Karpas-422 (cell line): Measurements from ENCODE around the gene TLN1. TPM values are rescaled to one million over a fixed set of nuclear protein-coding genes. Genes with fewer than 3 reads are reported as not detected.

Source experiments
- DNase-seq: peaks from one replicate; pipeline ENCODE4 v3.0.0-alpha.2; 2015
- H2AFZ ChIP-seq: fragments of 200-600 bp; sonication (generic); 2 replicates; pipeline ENCODE4 v1.6.1; 2014; ENCODE audit warnings: antibody characterized with exemption, low read length, mixed read lengths
- H3K27ac ChIP-seq: fragments of 200-600 bp; sonication (generic); 2 replicates; pipeline ENCODE4 v1.5.1; 2014; ENCODE audit warnings: mild to moderate bottlenecking, low read length, moderate library complexity
- H3K27me3 ChIP-seq: fragments of 200-600 bp; sonication (generic); 2 replicates; pipeline ENCODE4 v1.6.1; 2014; ENCODE audit warnings: low read length, mixed read lengths
- H3K36me3 ChIP-seq: fragments of 200-600 bp; sonication (generic); 2 replicates; pipeline ENCODE4 v1.6.1; 2014; ENCODE audit warnings: low read length, mixed read lengths; ENCODE audit not compliant: insufficient read depth
- H3K4me1 ChIP-seq: fragments of 200-600 bp; sonication (generic); 2 replicates; pipeline ENCODE4 v1.6.1; 2014; ENCODE audit warnings: mild to moderate bottlenecking, low read length, mixed read lengths
- H3K4me2 ChIP-seq: fragments of 200-600 bp; sonication (generic); 2 replicates; pipeline ENCODE4 v1.6.1; 2014; ENCODE audit warnings: low read length, low read depth, mild to moderate bottlenecking; ENCODE audit not compliant: poor library complexity, severe bottlenecking
- H3K4me3 ChIP-seq: fragments of 200-600 bp; sonication (generic); 2 replicates; pipeline ENCODE4 v1.5.1; 2014; ENCODE audit warnings: mild to moderate bottlenecking, antibody characterized with exemption, low read length, mixed read lengths
- H3K79me2 ChIP-seq: fragments of 200-600 bp; sonication (generic); 2 replicates; pipeline ENCODE4 v1.6.1; 2014; ENCODE audit warnings: mild to moderate bottlenecking, low read length, mixed read lengths
- H3K9ac ChIP-seq: fragments of 200-600 bp; sonication (generic); 2 replicates; pipeline ENCODE4 v1.6.0; 2014; ENCODE audit warnings: low read length
- H3K9me2 ChIP-seq: fragments of 200-600 bp; sonication (generic), shearing (Covaris generic); replicated peaks from 2 replicates; pipeline ENCODE4 v1.6.0; 2014; ENCODE audit warnings: mild to moderate bottlenecking, low read length, moderate library complexity; ENCODE audit not compliant: insufficient read depth
- H3K9me3 ChIP-seq: fragments of 300-700, 200-600 bp; sonication (generic); 2 replicates; pipeline ENCODE4 v1.6.1; 2014; ENCODE audit warnings: low read length, mixed read lengths
- H4K20me1 ChIP-seq: fragments of 200-600 bp; sonication (generic); 2 replicates; pipeline ENCODE4 v1.6.1; 2014; ENCODE audit warnings: mild to moderate bottlenecking, antibody characterized with exemption, low read length, low read depth; ENCODE audit not compliant: insufficient read depth
- total RNA-seq: library from RNA; depleted of rRNA; stranded (reverse); fragments of >200 nt; shearing (Covaris generic); gene quantifications from 2 replicates; pipeline ENCODE4 v1.2.3, GENCODE V29; 2014; ENCODE audit warnings: low replicate concordance

The TLN1 gene
- total RNA-seq, 1 experiment from 2014 or later, result 54.2 TPM

DNA sequence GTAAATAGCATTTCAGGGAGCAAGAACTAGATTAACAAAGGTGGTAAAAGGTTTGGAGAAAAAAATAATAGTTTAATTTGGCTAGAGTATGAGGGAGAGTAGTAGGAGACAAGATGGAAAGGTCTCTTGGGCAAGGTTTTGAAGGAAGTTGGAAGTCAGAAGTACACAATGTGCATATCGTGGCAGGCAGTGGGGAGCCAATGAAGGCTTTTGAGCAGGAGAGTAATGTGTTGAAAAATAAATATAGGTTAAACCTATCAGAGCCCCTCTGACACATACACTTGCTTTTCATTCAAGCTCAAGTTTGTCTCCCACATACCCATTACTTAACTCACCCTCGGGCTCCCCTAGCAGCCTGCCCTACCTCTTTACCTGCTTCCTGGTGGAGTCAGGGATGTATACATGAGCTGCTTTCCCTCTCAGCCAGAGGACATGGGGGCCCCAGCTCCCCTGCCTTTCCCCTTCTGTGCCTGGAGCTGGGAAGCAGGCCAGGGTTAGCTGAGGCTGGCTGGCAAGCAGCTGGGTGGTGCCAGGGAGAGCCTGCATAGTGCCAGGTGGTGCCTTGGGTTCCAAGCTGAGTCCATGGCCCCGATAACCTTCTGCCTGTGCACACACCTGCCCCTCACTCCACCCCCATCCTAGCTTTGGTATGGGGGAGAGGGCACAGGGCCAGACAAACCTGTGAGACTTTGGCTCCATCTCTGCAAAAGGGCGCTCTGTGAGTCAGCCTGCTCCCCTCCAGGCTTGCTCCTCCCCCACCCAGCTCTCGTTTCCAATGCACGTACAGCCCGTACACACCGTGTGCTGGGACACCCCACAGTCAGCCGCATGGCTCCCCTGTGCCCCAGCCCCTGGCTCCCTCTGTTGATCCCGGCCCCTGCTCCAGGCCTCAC, 58.6 kb downstream of the TLN1 start, which contains the start of gene CA9:
CA9 (plus strand) TSS at position 797 of the 893 bp plus-strand sequence; CDS start at position 829, 32 bp downstream.
- peak within 1 kb of the TSS; percentile 22; the same call in 1 of the 2 replicates for H2AFZ ChIP-seq
- H3K79me2 ChIP-seq, result no peaks in the 10 kb centered on the region
- DNase-seq, result no peak
- peaks cover 12% of the 10 kb centered on the region for H3K4me1 ChIP-seq
- no peaks in the 10 kb centered on the region for H3K27me3 ChIP-seq
- H3K9me3 ChIP-seq, result no peaks in the 10 kb centered on the region
- peak within 1 kb of the TSS; percentile 62; the same call in 1 of the 2 replicates for H3K4me3 ChIP-seq
- H3K9ac ChIP-seq, result peak within 1 kb of the TSS; percentile 63
- no peak within 1 kb of the TSS for H3K27ac ChIP-seq
- H3K36me3 ChIP-seq, result no peaks in the 10 kb centered on the region
- H3K4me2 ChIP-seq, result peak within 1 kb of the TSS; percentile 60
- no peaks in the 10 kb centered on the region for H3K9me2 ChIP-seq
- H4K20me1 ChIP-seq, result no peaks in the 10 kb centered on the region

DNA sequence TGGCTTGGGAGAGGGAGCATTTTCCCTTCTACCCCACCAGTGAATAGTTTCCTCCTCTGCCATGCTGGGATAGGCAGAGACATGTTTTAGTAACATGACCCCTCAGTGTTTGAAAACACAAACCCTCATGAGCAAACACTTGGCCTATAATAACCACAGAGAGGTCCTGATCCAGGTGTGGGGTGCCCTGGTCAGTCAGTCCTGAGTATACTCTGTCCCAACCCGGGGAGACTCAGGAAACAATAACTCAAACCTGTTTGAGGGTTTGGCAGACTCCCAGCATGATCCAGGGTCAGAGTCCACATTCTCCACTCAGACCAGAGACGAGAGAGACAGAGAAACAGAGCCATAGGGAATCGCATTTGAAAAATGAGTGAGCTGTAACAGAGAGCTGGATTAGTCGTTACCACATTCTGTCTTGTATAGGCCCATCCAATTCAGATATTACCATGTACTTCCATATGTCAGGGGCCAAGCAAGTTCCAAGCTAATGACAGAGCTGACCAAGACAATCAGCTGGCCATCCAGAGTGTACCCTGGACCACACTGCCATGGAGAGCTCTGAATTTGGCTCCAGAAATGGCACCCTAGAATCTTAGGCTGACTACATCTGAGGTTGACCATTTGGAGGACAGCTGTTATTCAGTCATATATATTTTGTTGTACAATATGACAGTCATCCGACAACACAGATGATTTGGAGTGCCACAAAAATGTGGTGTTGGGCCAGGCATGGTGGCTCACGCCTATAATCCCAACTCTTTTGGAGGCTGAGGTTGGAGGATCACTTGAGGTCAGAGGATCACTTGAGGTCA, 62.5 kb downstream of the TLN1 start:
- Histone ChIP-seq H3K4me1 (peaks cover 21% of the 10 kb centered on the region), H3K9me3 (no peaks in the 10 kb centered on the region), H2AFZ (no peak overlapping the region), H3K79me2 (peaks cover 4% of the 10 kb centered on the region), H3K27me3 (no peaks in the 10 kb centered on the region), H3K36me3 (no peaks in the 10 kb centered on the region), H3K4me3 (no peak overlapping the region), H3K4me2 (no peak overlapping the region), H3K9ac (no peak overlapping the region), H3K9me2 (no peaks in the 10 kb centered on the region), H3K27ac (no peak overlapping the region), H4K20me1 (no peaks in the 10 kb centered on the region)
- no peak for DNase-seq

DNA sequence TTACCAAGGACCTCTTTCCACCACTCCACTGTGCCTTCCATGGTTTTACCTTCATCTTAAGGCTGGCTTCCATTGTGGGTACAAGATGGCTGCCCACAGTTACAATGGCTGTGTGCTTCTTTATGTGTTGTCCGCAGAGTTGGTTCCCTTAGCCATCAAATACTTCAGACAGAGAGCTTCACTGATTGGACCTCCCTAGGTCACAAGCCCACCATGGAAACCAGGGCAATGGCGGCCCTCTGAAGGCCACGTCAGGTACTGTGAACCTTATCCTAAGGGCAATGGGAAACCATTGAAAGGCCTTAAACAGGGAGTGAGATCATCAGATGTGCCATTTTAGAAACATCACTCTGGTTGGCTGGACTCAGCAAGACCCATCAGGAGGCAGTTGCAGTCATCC, 64.1 kb downstream of the TLN1 start:
- no peak for DNase-seq
- Histone ChIP-seq H3K27me3 (no peaks in the 10 kb centered on the region), H4K20me1 (no peaks in the 10 kb centered on the region), H3K4me1 (peaks cover 25% of the 10 kb centered on the region), H3K9me3 (no peaks in the 10 kb centered on the region), H3K36me3 (peaks cover 3% of the 10 kb centered on the region; the same call in 1 of the 2 replicates), H2AFZ (no peak overlapping the region), H3K4me2 (no peak overlapping the region), H3K9ac (no peak overlapping the region), H3K4me3 (no peak overlapping the region), H3K27ac (no peak overlapping the region), H3K79me2 (peaks cover 20% of the 10 kb centered on the region), H3K9me2 (no peaks in the 10 kb centered on the region)

DNA sequence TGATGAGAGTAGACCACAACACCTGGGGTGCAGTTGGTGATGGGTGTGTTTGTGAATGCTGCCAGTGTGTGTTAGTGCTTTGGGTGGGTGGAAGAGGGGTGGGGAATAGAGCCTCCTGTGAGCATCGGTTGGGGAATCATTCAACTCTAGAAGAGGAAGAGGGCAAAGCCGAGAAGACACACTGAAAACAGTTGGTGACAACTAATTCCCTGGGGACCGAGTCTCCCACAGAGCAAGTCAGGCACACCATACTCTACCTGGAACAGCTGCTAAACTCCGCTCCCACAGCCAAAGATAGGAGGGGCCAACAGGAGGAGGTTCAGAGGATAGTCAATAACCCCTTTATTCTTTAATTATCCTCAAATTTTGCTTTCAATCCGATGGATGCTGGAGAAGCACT, 65.4 kb downstream of the TLN1 start:
- Histone ChIP-seq H4K20me1 (no peaks in the 10 kb centered on the region), H3K27me3 (no peaks in the 10 kb centered on the region), H3K79me2 (peaks cover 32% of the 10 kb centered on the region), H2AFZ (no peak overlapping the region), H3K9ac (no peak overlapping the region), H3K4me1 (peaks cover 39% of the 10 kb centered on the region), H3K27ac (no peak overlapping the region), H3K9me2 (no peaks in the 10 kb centered on the region), H3K4me2 (no peak overlapping the region), H3K4me3 (no peak overlapping the region), H3K36me3 (peaks cover 14% of the 10 kb centered on the region; the same call in 1 of the 2 replicates), H3K9me3 (no peaks in the 10 kb centered on the region)
- DNase-seq, result no peak

DNA sequence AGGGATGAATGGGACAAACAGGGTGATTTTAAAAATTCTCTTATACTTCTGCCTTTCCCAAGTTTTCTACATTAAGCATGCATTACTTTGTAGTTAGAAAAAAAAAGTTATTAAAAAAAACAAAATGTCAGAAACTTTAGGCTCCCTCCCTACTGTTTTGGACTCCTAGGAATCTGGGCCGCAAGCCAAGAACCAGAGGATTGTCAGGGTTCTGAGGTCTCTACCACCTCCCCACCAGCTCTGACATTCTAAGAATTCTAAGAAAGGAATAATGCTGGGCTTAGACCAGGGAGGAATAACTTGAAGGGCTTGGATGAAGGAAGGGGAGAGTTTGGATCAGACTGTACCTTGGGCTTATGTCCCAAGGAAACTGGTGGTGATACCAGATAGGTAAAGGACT, 66.0 kb downstream of the TLN1 start:
- peaks cover 14% of the 10 kb centered on the region; the same call in 1 of the 2 replicates for H3K36me3 ChIP-seq
- no peak for DNase-seq
- H3K4me2 ChIP-seq, result peak overlapping the region; percentile 80
- no peaks in the 10 kb centered on the region for H3K9me3 ChIP-seq
- H3K79me2 ChIP-seq, result peaks cover 32% of the 10 kb centered on the region
- no peak overlapping the region for H2AFZ ChIP-seq
- H3K9ac ChIP-seq, result no peak overlapping the region
- H3K27me3 ChIP-seq, result no peaks in the 10 kb centered on the region
- H3K4me3 ChIP-seq, result no peak overlapping the region
- H3K4me1 ChIP-seq, result peaks cover 43% of the 10 kb centered on the region
- H3K27ac ChIP-seq, result no peak overlapping the region
- no peaks in the 10 kb centered on the region for H4K20me1 ChIP-seq
- H3K9me2 ChIP-seq, result no peaks in the 10 kb centered on the region

DNA sequence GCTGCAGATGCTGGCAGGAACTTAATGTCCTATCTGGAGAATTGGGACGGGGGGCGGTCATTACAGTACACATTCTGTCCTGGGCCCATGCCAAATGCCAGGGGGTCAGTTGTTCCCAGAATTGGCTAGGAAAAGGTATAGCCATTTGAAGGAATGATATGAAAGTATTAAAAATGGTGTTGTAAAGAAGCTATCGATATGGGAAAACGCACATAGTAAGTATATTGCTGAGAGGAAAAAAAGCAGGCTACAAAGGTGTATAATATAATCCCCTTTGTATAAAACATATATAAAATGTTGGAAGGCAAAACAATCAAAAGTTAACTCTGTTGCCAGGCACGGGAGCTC, 66.5 kb downstream of the TLN1 start:
- no peaks in the 10 kb centered on the region for H4K20me1 ChIP-seq
- peaks cover 32% of the 10 kb centered on the region for H3K79me2 ChIP-seq
- H3K27ac ChIP-seq, result no peak overlapping the region
- H3K9me3 ChIP-seq, result no peaks in the 10 kb centered on the region
- H3K36me3 ChIP-seq, result peaks cover 14% of the 10 kb centered on the region; the same call in 1 of the 2 replicates
- peak overlapping the region; percentile 80 for H3K4me2 ChIP-seq
- no peak for DNase-seq
- H3K4me1 ChIP-seq, result peaks cover 49% of the 10 kb centered on the region
- peak overlapping the region; percentile 91 for H3K4me3 ChIP-seq
- H3K9me2 ChIP-seq, result no peaks in the 10 kb centered on the region
- peak overlapping the region; percentile 73 for H2AFZ ChIP-seq
- H3K27me3 ChIP-seq, result no peaks in the 10 kb centered on the region
- H3K9ac ChIP-seq, result peak overlapping the region; percentile 96

DNA sequence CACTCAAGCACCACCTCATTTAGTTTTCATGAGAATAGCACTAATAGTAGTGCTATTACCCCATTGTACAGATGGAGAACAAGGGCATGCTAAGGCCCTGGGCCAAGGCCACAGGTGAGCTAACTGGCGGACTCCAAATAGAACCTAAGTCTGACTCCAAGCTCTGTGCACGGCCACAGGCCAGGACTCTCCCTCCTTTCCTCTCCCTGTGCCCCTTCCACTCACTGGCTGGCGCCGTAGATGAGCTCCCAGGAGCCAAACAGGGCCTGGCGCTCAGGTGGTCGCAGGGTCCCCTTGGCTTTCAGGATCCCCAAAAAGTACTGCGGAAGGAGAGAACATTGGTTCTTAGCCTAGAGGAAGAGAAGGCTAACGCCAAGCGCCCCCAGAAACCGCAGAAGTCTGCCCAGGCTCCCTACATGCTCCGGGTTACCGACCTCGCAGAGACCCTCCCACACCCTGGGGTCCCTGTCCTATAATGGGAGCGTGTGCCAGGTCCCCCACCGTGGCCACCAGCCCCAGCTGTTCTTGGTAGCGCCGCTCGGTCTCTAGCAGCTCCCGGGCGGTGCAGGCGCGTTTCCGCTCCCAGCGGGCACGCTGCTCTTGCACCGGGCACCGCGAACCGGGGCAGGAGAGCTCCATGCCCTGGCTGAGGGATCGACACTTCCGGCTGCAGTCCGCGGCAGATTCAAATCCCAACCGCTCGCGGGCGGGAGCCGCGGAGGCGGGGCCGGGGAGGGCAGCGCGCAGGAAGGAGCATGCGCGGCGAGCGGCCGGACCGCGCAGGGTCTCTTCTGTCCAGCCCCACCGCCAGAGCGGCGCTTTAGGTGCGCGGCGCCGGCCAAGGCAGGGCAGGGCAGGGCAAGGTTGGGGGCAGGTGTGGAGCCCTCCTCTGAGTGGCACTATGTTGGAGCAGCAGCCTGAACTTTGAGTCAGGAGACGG, 67.2 kb downstream of the TLN1 start, which contains the start of gene ARHGEF39:
ARHGEF39 (minus strand) TSS at position 665 of the 940 bp plus-strand sequence; CDS start at position 639, 26 bp downstream.
- peak within 1 kb of the TSS; percentile 80 for H3K4me2 ChIP-seq

More for the DNA sequence above, 67.2 kb downstream of the TLN1 start, which contains the start of gene ARHGEF39:
- Histone ChIP-seq H3K36me3 (peaks cover 14% of the 10 kb centered on the region; the same call in 1 of the 2 replicates), H3K79me2 (peaks cover 32% of the 10 kb centered on the region), H3K9ac (peak within 1 kb of the TSS; percentile 96), H2AFZ (peak within 1 kb of the TSS; percentile 73), H3K9me2 (no peaks in the 10 kb centered on the region), H4K20me1 (no peaks in the 10 kb centered on the region), H3K4me3 (peak within 1 kb of the TSS; percentile 91), H3K4me1 (peaks cover 56% of the 10 kb centered on the region), H3K9me3 (no peaks in the 10 kb centered on the region), H3K27me3 (no peaks in the 10 kb centered on the region), H3K27ac (peak within 1 kb of the TSS; percentile 79)
- peak; percentile 95 for DNase-seq
